Epithelial cell of esophagus (primary cell): ENCODE measurements around the gene TLE2.
A peak's percentile ranks its signal among the peaks of the same experiment; 100 is the strongest.
"Not testable (repeated sequence)": the region's sequence is repeated elsewhere in the genome, so short reads cannot be mapped to it uniquely, and the experiment has no call there.

ENCODE experiments used
- DNase-seq: peaks from one replicate; pipeline ENCODE4 v3.0.0; 2010; ENCODE audit warnings: low read depth
- H3K4me3 ChIP-seq: 2 replicates; pipeline ENCODE4 v1.5.1; 2011; ENCODE audit warnings: mild to moderate bottlenecking, low read length, control low read depth
- TF ChIP-seq, protein P1 (sequence below): IDR thresholded peaks from 2 replicates; pipeline ENCODE4 v1.5.1; 2011; ENCODE audit warnings: low read depth, mild to moderate bottlenecking, low read length, control low read depth, inconsistent platforms; ENCODE audit not compliant: insufficient read depth; ENCODE audit errors: missing control alignments

Gene TLE2

DNA sequence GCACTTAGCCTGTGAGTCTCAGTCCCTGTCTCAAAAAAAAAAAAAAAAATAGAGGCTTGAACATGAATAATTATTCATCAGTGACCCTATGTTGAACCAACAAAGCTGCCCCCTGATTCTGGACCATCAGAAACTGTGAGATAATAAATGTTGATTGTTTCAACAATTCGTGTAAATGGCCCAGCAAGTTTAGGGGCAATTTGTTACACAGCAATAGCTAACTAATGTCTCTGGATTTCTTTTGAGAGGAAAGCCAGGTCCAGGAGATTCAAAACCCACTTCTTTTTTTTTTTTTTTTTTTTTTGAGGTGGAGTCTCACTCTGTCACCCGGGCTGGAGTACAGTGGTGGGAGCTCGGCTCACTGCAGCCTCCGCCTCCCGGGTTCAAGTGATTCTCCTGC is 64.2 kb downstream of the TLE2 start:
- DNase-seq = no peak
- TF ChIP-seq, protein P1, sequence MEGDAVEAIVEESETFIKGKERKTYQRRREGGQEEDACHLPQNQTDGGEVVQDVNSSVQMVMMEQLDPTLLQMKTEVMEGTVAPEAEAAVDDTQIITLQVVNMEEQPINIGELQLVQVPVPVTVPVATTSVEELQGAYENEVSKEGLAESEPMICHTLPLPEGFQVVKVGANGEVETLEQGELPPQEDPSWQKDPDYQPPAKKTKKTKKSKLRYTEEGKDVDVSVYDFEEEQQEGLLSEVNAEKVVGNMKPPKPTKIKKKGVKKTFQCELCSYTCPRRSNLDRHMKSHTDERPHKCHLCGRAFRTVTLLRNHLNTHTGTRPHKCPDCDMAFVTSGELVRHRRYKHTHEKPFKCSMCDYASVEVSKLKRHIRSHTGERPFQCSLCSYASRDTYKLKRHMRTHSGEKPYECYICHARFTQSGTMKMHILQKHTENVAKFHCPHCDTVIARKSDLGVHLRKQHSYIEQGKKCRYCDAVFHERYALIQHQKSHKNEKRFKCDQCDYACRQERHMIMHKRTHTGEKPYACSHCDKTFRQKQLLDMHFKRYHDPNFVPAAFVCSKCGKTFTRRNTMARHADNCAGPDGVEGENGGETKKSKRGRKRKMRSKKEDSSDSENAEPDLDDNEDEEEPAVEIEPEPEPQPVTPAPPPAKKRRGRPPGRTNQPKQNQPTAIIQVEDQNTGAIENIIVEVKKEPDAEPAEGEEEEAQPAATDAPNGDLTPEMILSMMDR = no peak
- H3K4me3 ChIP-seq = no peak overlapping the region

DNA sequence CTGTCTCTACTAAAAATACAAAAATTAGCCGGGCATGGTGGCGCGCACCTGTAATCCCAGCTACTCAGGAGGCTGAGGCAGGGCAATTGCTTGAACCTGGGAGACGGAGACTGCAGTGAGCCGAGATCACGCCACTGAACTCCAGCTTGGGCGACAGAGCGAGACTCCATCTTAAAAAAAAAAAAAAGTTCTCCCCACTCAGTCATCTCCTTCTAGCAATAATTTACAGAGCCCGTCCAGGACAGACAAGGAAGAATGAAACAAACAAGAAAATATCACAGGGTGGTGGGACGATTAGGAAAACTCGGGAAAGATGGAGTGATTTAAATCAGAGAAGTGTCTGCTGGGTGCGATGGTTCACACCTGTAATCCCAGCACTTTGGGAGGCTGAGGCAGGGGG is 65.4 kb downstream of the TLE2 start:
- not testable (repeated sequence) for DNase-seq, H3K4me3 ChIP-seq

- H3K4me3 ChIP-seq = no peak overlapping the region
- no peak for DNase-seq
- TF ChIP-seq, protein P1 = no peak
Observed at GRCh38 chr19:2963122-2963521, 66.0 kb downstream of the TLE2 start.

DNA sequence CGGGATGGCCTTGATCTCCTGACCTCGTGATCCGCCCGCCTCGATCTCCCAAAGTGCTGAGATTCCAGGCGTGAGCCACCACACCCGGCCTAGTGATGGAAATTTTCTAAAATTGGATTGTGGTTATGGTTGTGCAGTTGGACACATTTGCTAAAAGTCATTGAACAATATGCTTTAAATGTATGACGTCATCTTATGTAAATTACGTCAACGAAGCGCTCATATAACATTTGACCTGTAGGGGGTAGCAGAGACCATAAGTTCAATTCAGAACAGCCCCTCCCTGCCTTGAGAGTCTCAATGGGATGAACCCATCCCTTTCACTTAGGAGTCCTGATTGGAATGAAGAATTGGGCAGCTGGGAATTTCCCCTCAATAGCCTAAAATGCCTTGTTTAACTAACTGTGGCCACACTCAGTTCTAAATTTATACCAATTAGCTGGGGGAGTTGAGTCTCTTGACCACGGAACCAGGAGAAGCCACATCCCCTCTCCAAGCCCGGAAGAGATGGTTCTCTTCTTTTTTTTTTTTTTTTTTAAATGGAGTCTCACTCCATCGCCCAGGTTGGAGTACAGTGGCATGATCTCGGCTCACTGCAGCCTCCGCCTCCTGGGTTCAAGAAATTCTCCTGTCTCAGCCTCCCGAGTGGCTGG is 66.9 kb downstream of the TLE2 start:
- H3K4me3 ChIP-seq = no peak overlapping the region
- DNase-seq = peak; percentile 81
- TF ChIP-seq, protein P1 = peak; percentile 65

- H3K4me3 ChIP-seq = no peak overlapping the region
- DNase-seq = no peak
- TF ChIP-seq, protein P1 = no peak
Observed at GRCh38 chr19:2960120-2960519, 69.0 kb downstream of the TLE2 start.

DNA sequence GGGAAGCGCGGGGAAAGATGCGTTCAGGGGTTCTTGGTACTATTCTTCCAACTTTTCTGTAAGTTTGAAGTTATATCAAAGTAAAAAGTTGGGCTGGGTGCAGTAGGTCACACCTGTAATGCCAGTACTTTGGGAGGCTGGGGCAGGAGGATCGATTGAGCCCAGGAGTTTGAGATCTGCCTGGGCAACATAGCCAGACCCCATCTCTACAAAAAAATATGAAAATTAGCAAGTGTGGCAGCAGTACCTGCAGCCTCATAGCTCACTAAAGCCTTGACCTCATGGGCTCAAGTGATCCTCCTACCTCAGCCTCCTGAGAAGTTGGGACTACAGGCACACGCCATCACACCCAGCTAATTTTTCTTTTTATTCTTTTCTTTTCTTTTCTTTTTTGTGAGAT is 71.9 kb downstream of the TLE2 start:
- no peak overlapping the region for H3K4me3 ChIP-seq
- DNase-seq = no peak
- TF ChIP-seq, protein P1 = no peak

DNA sequence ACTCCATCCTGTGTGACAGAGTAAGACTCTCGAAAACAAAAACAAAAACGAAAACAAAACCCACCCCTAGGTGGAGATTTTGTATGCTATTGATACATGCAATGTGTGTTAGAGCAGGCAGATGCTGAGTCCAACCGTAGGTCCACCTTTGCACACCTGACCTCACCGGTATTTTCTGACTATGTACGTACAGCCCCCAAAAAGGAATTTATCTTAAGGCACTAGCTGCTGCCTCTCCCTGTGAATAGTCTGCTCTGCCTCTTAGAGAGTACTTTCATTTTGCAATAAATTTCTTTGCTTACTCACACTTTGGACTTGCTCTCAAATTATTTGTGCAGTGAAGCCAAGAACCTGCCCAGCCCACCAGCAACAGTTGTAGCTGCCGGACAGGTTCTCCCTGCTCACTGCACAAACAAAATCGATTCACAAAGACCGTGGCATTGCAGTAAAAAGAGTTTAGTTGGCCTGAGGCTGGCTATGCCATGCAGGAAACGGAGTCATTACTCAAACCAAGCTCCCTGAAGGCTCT is 76.1 kb downstream of the TLE2 start:
- H3K4me3 ChIP-seq = peak overlapping the region; percentile 46
- TF ChIP-seq, protein P1 = no peak
- peak; percentile 98 for DNase-seq
